Measurements from ENCODE around the gene HPS1.

GRCh38 chr10:98373260-98374040 is 73.3 kb downstream of the HPS1 start:
- TF ChIP-seq CTCF (conservative IDR thresholded peaks at IDR 0.05; ENCODE audit: low read depth, low read length) (no peak), EZH2 (IDR thresholded peaks at IDR 0.05; ENCODE audit: low read length, unreplicated experiment) (no peak)
